H1 (cell line): ENCODE data around the gene ANXA9. TPM values are rescaled to one million over a fixed set of nuclear protein-coding genes. Genes with fewer than 3 reads are reported as not detected.

Source experiments
- CTCF ChIA-PET: fragments of 300-600 bp; sonication (Branson Sonifier 250); formaldehyde crosslinking; loops from one replicate; lab custom pipeline; 2021; ENCODE audit not compliant: partially characterized antibody; lab: Charles Lee
- POLR2A ChIA-PET: fragments of 300-600 bp; sonication (Branson Sonifier 250); formaldehyde crosslinking; loops from one replicate; lab custom pipeline; 2021; ENCODE audit warnings: inconsistent platforms; ENCODE audit not compliant: partially characterized antibody; lab: Charles Lee
- DNase-seq, 2 experiments: peaks; one replicate each; pipeline versions ENCODE4 v3.0.0 to v3.0.0-alpha.2; 2010 to 2022; ENCODE audit warnings: low spot score in 2 of 2, low read depth in 1 of 2, mixed read lengths in 1 of 2
- FAIRE-seq: peaks from 2 replicates; lab custom pipeline; 2011; peaks lifted over from hg19 to GRCh38; lab: Jason Lieb, UNC
- H2AFZ ChIP-seq: 2 replicates; pipeline ENCODE4 v1.8.1; 2012; ENCODE audit warnings: low read length, inconsistent platforms
- H2AK5ac ChIP-seq: 2 replicates; pipeline ENCODE4 v1.6.1; 2013; ENCODE audit warnings: low read depth, low read length
- H2BK120ac ChIP-seq: replicated peaks from 2 replicates; pipeline ENCODE3; 2013; ENCODE audit warnings: low read depth, low read length, inconsistent platforms
- H2BK12ac ChIP-seq: 2 replicates; pipeline ENCODE4 v1.6.1; 2013; ENCODE audit warnings: low read depth, low read length
- H2BK15ac ChIP-seq: 2 replicates; pipeline ENCODE4 v1.6.1; 2013; ENCODE audit warnings: low read length
- H2BK20ac ChIP-seq: 2 replicates; pipeline ENCODE4 v1.6.1; 2013; ENCODE audit warnings: low read length
- H2BK5ac ChIP-seq: 2 replicates; pipeline ENCODE4 v1.6.1; 2013; ENCODE audit warnings: low read depth, low read length
- H3K14ac ChIP-seq: 2 replicates; pipeline ENCODE4 v1.6.1; 2013; ENCODE audit warnings: inconsistent platforms; ENCODE audit not compliant: insufficient read length
- H3K18ac ChIP-seq: 2 replicates; pipeline ENCODE4 v1.6.1; 2013; ENCODE audit warnings: low read length; ENCODE audit errors: extremely low read depth
- H3K23ac ChIP-seq: 2 replicates; pipeline ENCODE4 v1.6.1; 2013; ENCODE audit warnings: inconsistent platforms; ENCODE audit not compliant: insufficient read length
- H3K23me2 ChIP-seq: 2 replicates; pipeline ENCODE4 v1.6.1; 2013; ENCODE audit warnings: low read depth, low read length
- H3K27ac ChIP-seq: 2 replicates; pipeline ENCODE4 v1.6.1; 2011; ENCODE audit warnings: low read depth, low read length, inconsistent platforms
- H3K27me3 ChIP-seq, 4 experiments: replicated peaks in 1 of 4; 1 replicate in 1 of 4; 2 replicates in 3 of 4; pipeline versions ENCODE4 v1.6.1 to v1.8.1; 2011 to 2013; ENCODE audit warnings: low read length in 3 of 4, mild to moderate bottlenecking in 3 of 4, inconsistent platforms in 2 of 4, mixed read lengths in 2 of 4, moderate library complexity in 1 of 4; ENCODE audit not compliant: control insufficient read depth in 3 of 4, insufficient read depth in 3 of 4; ENCODE audit errors: extremely low read depth in 1 of 4
- H3K36me3 ChIP-seq, 4 experiments: 2 replicates each; pipeline versions ENCODE4 v1.6.1 to v1.8.1; 2011 to 2013; ENCODE audit warnings: mild to moderate bottlenecking in 4 of 4, low read length in 3 of 4, moderate library complexity in 2 of 4, control low read depth in 1 of 4, inconsistent platforms in 1 of 4; ENCODE audit not compliant: insufficient read depth in 4 of 4, control insufficient read depth in 2 of 4
- H3K4ac ChIP-seq: replicated peaks from 2 replicates; pipeline ENCODE3; 2013; ENCODE audit warnings: low read length, low read depth, mixed read lengths, inconsistent platforms; ENCODE audit not compliant: insufficient read length
- H3K4me1 ChIP-seq, 4 experiments: replicated peaks in 1 of 4; 1 replicate in 1 of 4; 2 replicates in 3 of 4; pipeline versions ENCODE4 v1.6.1 to v1.8.1; 2011 to 2013; ENCODE audit warnings: low read length in 3 of 4, inconsistent platforms in 2 of 4, mixed read lengths in 1 of 4; ENCODE audit not compliant: insufficient read depth in 4 of 4, control insufficient read depth in 3 of 4
- H3K4me2 ChIP-seq, 2 experiments: 2 replicates each; pipeline versions ENCODE4 v1.6.1 to v1.8.1; 2011 to 2013; ENCODE audit warnings: low read depth in 2 of 2, low read length in 2 of 2, control low read depth in 1 of 2, inconsistent platforms in 1 of 2, mild to moderate bottlenecking in 1 of 2; ENCODE audit not compliant: insufficient read depth in 1 of 2
- H3K4me3 ChIP-seq, 4 experiments: fragments of 200-600, 300-600 bp in 1 of 4; sonication (generic), shearing (Covaris generic), sonication (Bioruptor Twin) in 1 of 4; 2 replicates each; pipeline versions ENCODE4 v1.5.1 to v1.8.1; 2011 to 2016; ENCODE audit warnings: low read length in 4 of 4, low read depth in 3 of 4, control low read depth in 2 of 4, inconsistent platforms in 2 of 4, mild to moderate bottlenecking in 2 of 4, mixed read lengths in 1 of 4, moderate library complexity in 1 of 4; ENCODE audit not compliant: insufficient read depth in 2 of 4; ENCODE audit errors: extremely low read depth in 1 of 4
- H3K56ac ChIP-seq: replicated peaks from 2 replicates; pipeline ENCODE3; 2013; ENCODE audit warnings: low read depth, mild to moderate bottlenecking, mixed read lengths, low read length, inconsistent platforms; ENCODE audit not compliant: insufficient read length
- H3K79me1 ChIP-seq: 2 replicates; pipeline ENCODE4 v1.6.1; 2013; ENCODE audit warnings: low read depth, low read length, control low read depth
- H3K79me2 ChIP-seq, 2 experiments: 2 replicates each; pipeline versions ENCODE4 v1.6.1 to v1.8.1; 2012 to 2013; ENCODE audit warnings: low read length in 2 of 2, mild to moderate bottlenecking in 2 of 2, inconsistent platforms in 1 of 2; ENCODE audit not compliant: insufficient read depth in 2 of 2, control insufficient read depth in 1 of 2
- H3K9ac ChIP-seq, 4 experiments: replicated peaks in 1 of 4; 1 replicate in 1 of 4; 2 replicates in 3 of 4; pipeline versions ENCODE4 v1.6.1 to v1.8.1; 2011 to 2013; ENCODE audit warnings: low read depth in 3 of 4, low read length in 3 of 4, control low read depth in 2 of 4, mild to moderate bottlenecking in 2 of 4, moderate library complexity in 2 of 4, inconsistent platforms in 1 of 4; ENCODE audit errors: extremely low read depth in 1 of 4
- H3K9me3 ChIP-seq, 2 experiments: 2 replicates each; pipeline versions ENCODE4 v1.6.1 to v1.8.1; 2012 to 2013; ENCODE audit warnings: mild to moderate bottlenecking in 2 of 2, moderate library complexity in 2 of 2, control low read depth in 1 of 2, inconsistent platforms in 1 of 2, low read depth in 1 of 2, low read length in 1 of 2, mixed read lengths in 1 of 2; ENCODE audit not compliant: insufficient read depth in 2 of 2
- H4K20me1 ChIP-seq, 2 experiments: replicated peaks in 1 of 2; 2 replicates each; pipeline versions ENCODE3 to v1.8.1; 2011 to 2013; ENCODE audit warnings: inconsistent platforms in 2 of 2, low read length in 2 of 2, mild to moderate bottlenecking in 1 of 2; ENCODE audit not compliant: insufficient read depth in 2 of 2, control insufficient read depth in 1 of 2
- H4K5ac ChIP-seq: 2 replicates; pipeline ENCODE4 v1.6.1; 2013; ENCODE audit warnings: low read length, low read depth, mixed read lengths, inconsistent platforms; ENCODE audit not compliant: insufficient read length
- H4K8ac ChIP-seq: 2 replicates; pipeline ENCODE4 v1.8.0; 2013; ENCODE audit warnings: mild to moderate bottlenecking, moderate library complexity, low read length, inconsistent platforms; ENCODE audit not compliant: insufficient read depth; ENCODE audit errors: extremely low read depth
- H4K91ac ChIP-seq: replicated peaks from 2 replicates; pipeline ENCODE3; 2013; ENCODE audit warnings: low read length, mixed read lengths, inconsistent platforms; ENCODE audit not compliant: insufficient read length
- CBX5 ChIP-seq: fragments of 300-800, 300-1000 bp; sonication (generic); IDR thresholded peaks from 2 replicates; pipeline ENCODE4 v1.7.1; 2016; ENCODE audit warnings: antibody characterized with exemption, low read length, low read depth
- EZH2 ChIP-seq: fragments of 200-600 bp; sonication (generic); IDR thresholded peaks from 2 replicates; pipeline ENCODE4 v1.7.1; 2012; ENCODE audit warnings: low read depth, mild to moderate bottlenecking, moderate library complexity, low read length, inconsistent platforms; ENCODE audit not compliant: severe bottlenecking
- GABPA ChIP-seq: IDR thresholded peaks from 2 replicates; pipeline ENCODE4 v1.6.1; 2011; ENCODE audit warnings: mild to moderate bottlenecking, low read length, moderate library complexity, borderline replicate concordance; ENCODE audit not compliant: insufficient read depth
- NANOG ChIP-seq: IDR thresholded peaks from 2 replicates; pipeline ENCODE4 v1.6.1; 2011; ENCODE audit warnings: low read length, low read depth, mild to moderate bottlenecking, inconsistent platforms; ENCODE audit not compliant: insufficient read depth, poor library complexity, severe bottlenecking
- NRF1 ChIP-seq: IDR thresholded peaks from 2 replicates; pipeline ENCODE4 v1.6.1; 2011; ENCODE audit warnings: mild to moderate bottlenecking, low read depth, low read length, improper control_type of control experiment
- SP1 ChIP-seq: IDR thresholded peaks from 2 replicates; pipeline ENCODE4 v1.6.1; 2011; ENCODE audit warnings: low read depth, low read length
- SRF ChIP-seq: IDR thresholded peaks from 2 replicates; pipeline ENCODE4 v1.6.1; 2011; ENCODE audit warnings: mild to moderate bottlenecking, low read depth, low read length, moderate library complexity
- TCF12 ChIP-seq: IDR thresholded peaks from 2 replicates; pipeline ENCODE4 v1.6.1; 2011; ENCODE audit warnings: low read depth, mild to moderate bottlenecking, low read length
- WGBS, 2 experiments: shearing (Covaris generic) in 1 of 2; methylation state at CpG; one replicate each; pipeline versions ENCODE4 v1.1.6 to v1.1.7; 2013 to 2015; ENCODE audit warnings: low lambda C conversion rate in 2 of 2, mixed read lengths in 2 of 2, inconsistent platforms in 1 of 2, low coverage in 1 of 2, missing lambda C conversion rate in 1 of 2; ENCODE audit not compliant: insufficient replicate concordance in 2 of 2, insufficient coverage in 1 of 2, insufficient read length in 1 of 2; ENCODE audit errors: extremely low coverage in 1 of 2, missing lambda C conversion rate in 1 of 2; 5-methylcytosine and 5-hydroxymethylcytosine counted together
- polyA plus RNA-seq, 7 experiments: library from polyadenylated mRNA; depleted of rRNA in 3 of 7; stranded (reverse) in 5 of 7; unstranded in 2 of 7; fragments of >200 nt in 5 of 7; fragments of 200-250 nt in 2 of 7; gene quantifications; 1 replicate in 5 of 7; 2 replicates in 1 of 7; 4 replicates in 1 of 7; pipeline versions ENCODE4 v1.2.1 to v1.2.3, GENCODE V29; 2011 to 2013; ENCODE audit warnings: missing spikeins in 2 of 7, mixed read lengths in 2 of 7
- total RNA-seq: library from RNA; stranded (reverse); fragmentation: NEBNext Ultra II Directional; extraction: Animal tissue kit (Norgen Biotek cat#: 25700); gene quantifications from 2 replicates; pipeline ENCODE4 v1.2.1, GENCODE V29; 2021
- TF ChIP-seq, protein P1 (sequence below): IDR thresholded peaks from 2 replicates; pipeline ENCODE4 v1.6.1; 2011; ENCODE audit warnings: low read depth, mild to moderate bottlenecking, low read length; ENCODE audit not compliant: insufficient read depth

The ANXA9 gene
- total and polyA plus RNA-seq, 2 of the 8 experiments (the other 6 are each of a cell fraction or from before 2014, with no cell fraction given): 1.8 to 3.5 TPM

DNA sequence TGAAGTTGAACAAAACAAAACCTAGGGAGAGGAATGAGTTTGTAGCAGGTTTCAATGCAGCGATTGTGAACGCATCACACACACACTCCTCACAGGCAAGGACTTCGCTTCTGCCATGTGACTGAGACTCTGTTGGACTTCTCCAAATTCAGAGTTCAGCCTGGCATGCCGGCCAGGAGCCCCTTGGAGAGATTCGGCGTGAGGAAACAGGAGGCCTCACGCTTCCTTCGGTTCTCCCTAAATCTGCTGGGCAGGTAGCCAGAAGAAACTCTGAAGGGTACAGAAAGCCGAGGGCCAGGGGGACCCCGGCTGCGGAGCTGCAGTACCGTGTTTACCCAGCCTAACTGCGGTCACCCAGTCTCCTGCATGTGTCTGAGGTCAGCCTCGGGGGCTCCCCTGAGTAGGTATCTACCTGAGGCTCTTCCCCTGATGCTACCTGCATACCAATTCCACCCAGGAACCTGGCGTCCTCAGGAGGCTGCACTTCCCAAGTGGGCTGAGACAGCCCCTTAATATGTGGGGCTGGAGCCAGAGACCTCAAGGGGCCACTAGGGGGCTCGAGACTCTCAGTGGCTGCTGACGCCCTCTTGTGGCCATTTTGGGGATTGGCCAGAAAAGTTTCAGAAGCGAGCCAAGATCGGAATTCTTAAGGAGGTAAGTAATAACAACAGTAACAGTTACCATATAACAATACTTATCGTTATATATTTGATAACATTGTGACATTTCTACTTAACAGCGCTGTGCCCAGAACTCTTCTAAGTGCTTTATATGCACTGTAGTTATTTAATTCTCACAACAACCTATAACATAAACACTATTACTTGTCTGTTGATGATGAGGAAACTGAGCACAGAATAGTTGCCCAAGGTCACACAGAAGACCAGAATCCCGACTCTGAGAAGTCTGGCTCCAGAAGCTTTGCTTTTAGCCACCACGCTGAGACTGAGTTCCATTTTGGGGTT is 2.7 kb upstream of the ANXA9 start:
- Histone ChIP-seq H4K5ac (peak overlapping the region; percentile 47), H2BK120ac (peak overlapping the region; percentile 5), H2BK5ac (peak overlapping the region; percentile 79; the same call in 1 of the 2 replicates), H2BK20ac (peak overlapping the region; percentile 23), H3K27me3 (no peaks in the 10 kb centered on the region), H4K8ac (no peak overlapping the region; the same call in 1 of the 2 replicates), H3K4me1 (peaks cover 9 to 42% (median 33%) of the 10 kb centered on the region in 4 experiments), H3K27ac (no peak overlapping the region), H3K4ac (peak overlapping the region; percentile 36), H3K79me2 (peaks cover 0 to 4% of the 10 kb centered on the region in 2 experiments; a peak in 1 of 4 replicates), H3K56ac (no peak overlapping the region), H3K23ac (no peak overlapping the region), H2BK15ac (no peak overlapping the region; the same call in 1 of the 2 replicates), H2AK5ac (no peak overlapping the region), H3K4me3 (no peak overlapping the region; a peak in 1 of 8 replicates), H3K36me3 (no peaks in the 10 kb centered on the region), H4K20me1 (no peaks in the 10 kb centered on the region), H3K9ac (no peak overlapping the region), H2AFZ (no peak overlapping the region), H3K23me2 (peaks cover 3% of the 10 kb centered on the region), H3K18ac (peak overlapping the region; percentile 91), H4K91ac (peak overlapping the region; percentile 36), H3K79me1 (no peaks in the 10 kb centered on the region; the same call in 1 of the 2 replicates), H3K14ac (no peak overlapping the region), H3K4me2 (peak overlapping the region; percentile 1 to 41; a peak in 3 of 4 replicates), H2BK12ac (peak overlapping the region; percentile 75; the same call in 1 of the 2 replicates), H3K9me3 (no peaks in the 10 kb centered on the region)
- peak; percentile 61 to 95 for DNase-seq
- CTCF ChIA-PET: interaction anchor here (0.6 to 14.5 kb wide), 16 partner anchors 8 to 205 kb away, joined by 3 to 183 read pairs (median 8); partner anchors contain the start of genes MINDY1 and SETDB1
- WGBS, 2 experiments: 39% methylated on average over 23 of the region's 23 CpGs; no CpG with 5 or more reads in 1 of the 2 experiments
- peak; percentile 76 for FAIRE-seq
- POLR2A ChIA-PET: interaction anchor here (0.6 to 11.3 kb wide), 7 partner anchors 7 to 72 kb away, joined by 3 to 133 read pairs (median 6); partner anchors contain the start of genes CERS2 and MINDY1
- TF ChIP-seq NRF1 (no peak), GABPA (peak; percentile 59; the same call in 1 of the 2 replicates), CBX5 (no peak), NANOG (no peak), SRF (peak; percentile 37; the same call in 1 of the 2 replicates), TCF12 (no peak), EZH2 (no peak), SP1 (no peak)
- TF ChIP-seq, protein P1, sequence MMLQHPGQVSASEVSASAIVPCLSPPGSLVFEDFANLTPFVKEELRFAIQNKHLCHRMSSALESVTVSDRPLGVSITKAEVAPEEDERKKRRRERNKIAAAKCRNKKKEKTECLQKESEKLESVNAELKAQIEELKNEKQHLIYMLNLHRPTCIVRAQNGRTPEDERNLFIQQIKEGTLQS: peak; percentile 85
